22Rv1 (cell line): Measurements from ENCODE around the gene COL7A1.

Experiments
- H3K27ac ChIP-seq: fragments of 450-650 bp; 2 replicates; pipeline ENCODE4 v1.5.1; 2017
- ZFX ChIP-seq: fragments of 450-650 bp; IDR thresholded peaks from 2 replicates; pipeline ENCODE4 v1.6.1; 2017; ENCODE audit warnings: antibody characterized with exemption, borderline replicate concordance
- TF ChIP-seq, protein P1 (sequence below): fragments of 450-650 bp; IDR thresholded peaks from 2 replicates; pipeline ENCODE4 v1.5.1; 2017; ENCODE audit warnings: mild to moderate bottlenecking

The COL7A1 gene

GRCh38 chr3:48634661-48635221 is 39.6 kb upstream of the COL7A1 start:
- TF ChIP-seq, protein P1, sequence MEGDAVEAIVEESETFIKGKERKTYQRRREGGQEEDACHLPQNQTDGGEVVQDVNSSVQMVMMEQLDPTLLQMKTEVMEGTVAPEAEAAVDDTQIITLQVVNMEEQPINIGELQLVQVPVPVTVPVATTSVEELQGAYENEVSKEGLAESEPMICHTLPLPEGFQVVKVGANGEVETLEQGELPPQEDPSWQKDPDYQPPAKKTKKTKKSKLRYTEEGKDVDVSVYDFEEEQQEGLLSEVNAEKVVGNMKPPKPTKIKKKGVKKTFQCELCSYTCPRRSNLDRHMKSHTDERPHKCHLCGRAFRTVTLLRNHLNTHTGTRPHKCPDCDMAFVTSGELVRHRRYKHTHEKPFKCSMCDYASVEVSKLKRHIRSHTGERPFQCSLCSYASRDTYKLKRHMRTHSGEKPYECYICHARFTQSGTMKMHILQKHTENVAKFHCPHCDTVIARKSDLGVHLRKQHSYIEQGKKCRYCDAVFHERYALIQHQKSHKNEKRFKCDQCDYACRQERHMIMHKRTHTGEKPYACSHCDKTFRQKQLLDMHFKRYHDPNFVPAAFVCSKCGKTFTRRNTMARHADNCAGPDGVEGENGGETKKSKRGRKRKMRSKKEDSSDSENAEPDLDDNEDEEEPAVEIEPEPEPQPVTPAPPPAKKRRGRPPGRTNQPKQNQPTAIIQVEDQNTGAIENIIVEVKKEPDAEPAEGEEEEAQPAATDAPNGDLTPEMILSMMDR: no peak
- TF ChIP-seq ZFX: no peak
- H3K27ac ChIP-seq: peak overlapping the region; percentile 85

DNA sequence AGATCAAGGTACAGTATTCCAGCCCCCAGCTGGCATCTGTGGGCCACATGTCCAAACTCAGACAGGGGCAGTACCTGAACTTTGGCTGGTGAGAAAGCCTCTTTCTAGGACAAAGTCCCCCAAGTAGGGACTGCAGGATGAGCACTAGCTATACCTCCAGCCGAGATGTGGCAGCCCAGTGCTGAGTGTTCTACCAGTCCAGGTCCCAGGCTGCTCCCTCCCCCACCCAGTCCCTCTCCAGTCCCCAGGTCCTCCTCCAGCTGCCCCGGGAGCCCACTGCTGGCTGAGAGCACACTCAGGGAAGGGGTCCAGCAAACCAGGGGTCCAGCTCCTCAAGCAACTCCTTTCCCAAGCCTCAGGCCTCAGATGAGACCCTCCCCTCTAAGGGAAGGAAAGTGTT is 38.6 kb upstream of the COL7A1 start:
- H3K27ac ChIP-seq: peak overlapping the region; percentile 85

GRCh38 chr3:48633256-48633655 is 38.1 kb upstream of the COL7A1 start:
- no peak overlapping the region for H3K27ac ChIP-seq
- no peak for TF ChIP-seq ZFX
- TF ChIP-seq, protein P1: no peak

More for the DNA sequence above, 38.6 kb upstream of the COL7A1 start:
- TF ChIP-seq ZFX: no peak
- TF ChIP-seq, protein P1: no peak

DNA sequence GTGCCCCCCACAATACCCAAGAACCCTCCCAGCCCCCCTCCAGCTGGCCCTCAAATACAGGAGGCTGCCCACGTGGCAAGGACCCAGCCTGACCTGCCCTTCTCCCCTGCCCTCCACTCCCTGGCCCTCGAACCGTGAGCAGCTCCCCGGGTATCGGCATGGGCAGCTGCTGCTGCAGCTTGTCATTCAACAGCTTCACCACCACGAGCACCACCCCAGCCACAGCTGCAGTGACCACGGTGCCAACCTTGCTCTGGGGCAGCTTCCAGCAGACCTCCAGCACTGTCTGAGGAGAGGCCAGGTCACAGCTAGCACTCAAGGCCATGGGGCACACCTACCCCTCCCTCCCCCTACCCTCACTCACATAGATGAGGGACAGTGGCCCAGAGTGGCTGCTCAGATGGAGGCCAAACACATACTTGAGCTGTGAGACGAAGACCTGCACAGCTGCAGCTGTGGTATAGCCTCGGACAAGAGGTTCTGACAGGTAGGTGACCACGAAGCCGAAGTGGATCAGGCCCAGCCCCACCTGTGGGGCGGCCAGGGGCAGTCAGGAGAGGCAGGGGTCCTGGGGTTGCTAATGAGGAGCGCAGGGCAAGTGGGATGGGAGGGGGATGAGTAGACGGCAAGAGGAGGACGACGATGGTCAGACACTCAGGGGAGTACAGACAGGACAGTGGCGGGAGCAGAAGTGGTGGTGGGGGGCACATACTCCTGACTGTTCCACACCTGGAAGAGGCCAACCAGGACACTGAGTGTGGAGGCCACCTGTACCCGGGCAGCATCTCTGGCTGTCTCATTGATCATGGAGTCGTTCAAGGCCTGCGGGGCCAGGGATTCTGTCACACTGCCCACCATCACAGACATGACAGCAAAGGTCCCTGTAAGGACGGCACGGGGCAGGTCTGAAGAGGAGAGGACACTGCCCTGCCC is 36.7 kb upstream of the COL7A1 start:
- H3K27ac ChIP-seq: no peak overlapping the region
- TF ChIP-seq, protein P1: no peak
- no peak for TF ChIP-seq ZFX

DNA sequence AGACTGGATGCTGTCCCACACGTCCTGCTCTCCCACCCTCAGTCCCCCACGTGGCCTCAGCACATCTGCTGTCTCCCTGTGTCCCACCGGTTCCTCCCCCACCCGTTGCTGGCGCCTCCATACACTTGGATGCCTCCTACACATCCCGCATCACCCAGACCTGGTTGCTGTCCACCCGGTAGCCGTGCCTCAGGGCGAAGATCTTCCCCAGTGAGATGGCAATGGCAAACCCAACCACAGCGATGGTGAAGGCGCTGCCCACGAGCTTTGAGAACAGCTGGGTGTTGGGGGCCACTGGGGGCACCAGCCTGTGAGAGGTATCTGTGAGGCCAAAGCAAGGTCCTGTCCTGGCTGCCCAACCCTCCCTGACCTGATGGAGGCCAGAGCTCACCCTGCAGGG is 35.7 kb upstream of the COL7A1 start:
- H3K27ac ChIP-seq: no peak overlapping the region; the same call in 1 of the 2 replicates
- TF ChIP-seq, protein P1: no peak
- no peak for TF ChIP-seq ZFX

DNA sequence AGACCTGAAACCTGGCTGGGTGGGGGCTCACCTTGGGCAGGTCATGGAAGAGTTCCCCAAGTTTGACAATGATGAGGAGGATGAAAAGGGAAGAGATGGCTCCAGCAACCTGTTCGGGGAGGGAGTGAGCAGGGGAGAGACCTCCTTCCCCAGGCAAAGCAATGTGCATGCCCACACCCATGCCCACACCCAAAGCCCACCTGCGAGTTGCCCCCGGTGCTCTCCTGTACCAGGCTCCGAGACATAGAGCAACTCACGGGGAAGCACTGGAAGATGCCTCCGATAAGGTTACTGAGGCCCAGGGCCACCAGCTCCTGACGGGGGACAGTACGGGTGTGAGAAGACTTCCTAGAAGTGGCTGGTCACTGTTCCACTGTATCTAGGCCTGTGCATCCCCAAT is 35.3 kb upstream of the COL7A1 start:
- TF ChIP-seq ZFX: no peak
- TF ChIP-seq, protein P1: no peak
- H3K27ac ChIP-seq: no peak overlapping the region

- no peak overlapping the region for H3K27ac ChIP-seq
- TF ChIP-seq ZFX: no peak
- TF ChIP-seq, protein P1: no peak
These were observed 34.8 kb upstream of the COL7A1 start for GRCh38 chr3:48629894-48630293.
